Measurements from ENCODE around the gene GNAT3.

Gene GNAT3

GRCh38 chr7:80540836-80541235 lies 29.0 kb upstream of the GNAT3 start:
- DNase-seq (ENCODE audit: low read depth), result no peak
- in situ Hi-C loops (cut with HindIII; ENCODE audit: low sequenced_read_pairs), result no loop called here
- TF ChIP-seq, protein P1, sequence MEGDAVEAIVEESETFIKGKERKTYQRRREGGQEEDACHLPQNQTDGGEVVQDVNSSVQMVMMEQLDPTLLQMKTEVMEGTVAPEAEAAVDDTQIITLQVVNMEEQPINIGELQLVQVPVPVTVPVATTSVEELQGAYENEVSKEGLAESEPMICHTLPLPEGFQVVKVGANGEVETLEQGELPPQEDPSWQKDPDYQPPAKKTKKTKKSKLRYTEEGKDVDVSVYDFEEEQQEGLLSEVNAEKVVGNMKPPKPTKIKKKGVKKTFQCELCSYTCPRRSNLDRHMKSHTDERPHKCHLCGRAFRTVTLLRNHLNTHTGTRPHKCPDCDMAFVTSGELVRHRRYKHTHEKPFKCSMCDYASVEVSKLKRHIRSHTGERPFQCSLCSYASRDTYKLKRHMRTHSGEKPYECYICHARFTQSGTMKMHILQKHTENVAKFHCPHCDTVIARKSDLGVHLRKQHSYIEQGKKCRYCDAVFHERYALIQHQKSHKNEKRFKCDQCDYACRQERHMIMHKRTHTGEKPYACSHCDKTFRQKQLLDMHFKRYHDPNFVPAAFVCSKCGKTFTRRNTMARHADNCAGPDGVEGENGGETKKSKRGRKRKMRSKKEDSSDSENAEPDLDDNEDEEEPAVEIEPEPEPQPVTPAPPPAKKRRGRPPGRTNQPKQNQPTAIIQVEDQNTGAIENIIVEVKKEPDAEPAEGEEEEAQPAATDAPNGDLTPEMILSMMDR (IDR thresholded peaks at IDR 0.05; ENCODE audit: low read depth, low read length, missing control alignments), result no peak
- H3K4me3 ChIP-seq (ENCODE audit: low read depth, low read length), result no peak overlapping the region

DNA sequence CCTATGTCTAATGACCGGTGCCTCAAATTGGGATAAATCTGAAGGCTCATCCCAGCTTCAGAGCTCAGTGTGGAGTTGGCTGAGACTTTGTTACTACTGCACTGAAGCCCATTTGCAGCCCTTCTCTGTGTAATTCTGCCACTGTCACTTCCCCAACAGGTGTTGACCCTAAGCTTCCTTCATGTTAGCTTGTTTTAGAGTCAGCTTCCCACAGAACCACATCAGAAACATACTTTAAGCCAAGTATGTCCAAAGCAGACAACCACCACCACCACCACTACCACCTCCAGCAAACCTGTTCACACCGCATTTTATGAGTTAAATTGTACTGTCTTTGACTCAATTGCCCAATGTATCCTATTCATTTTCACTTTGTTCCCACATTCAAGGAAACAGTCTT lies 25.2 kb upstream of the GNAT3 start:
- in situ Hi-C loops (cut with HindIII; ENCODE audit: low sequenced_read_pairs), result no loop called here
- DNase-seq (ENCODE audit: low read depth), result no peak
- TF ChIP-seq, protein P1 (IDR thresholded peaks at IDR 0.05; ENCODE audit: low read depth, low read length, missing control alignments), result no peak
- no peak overlapping the region for H3K4me3 ChIP-seq (ENCODE audit: low read depth, low read length)

- DNase-seq (ENCODE audit: low read depth), result no peak
- no peak overlapping the region for H3K4me3 ChIP-seq (ENCODE audit: low read depth, low read length)
- TF ChIP-seq, protein P1 (IDR thresholded peaks at IDR 0.05; ENCODE audit: low read depth, low read length, missing control alignments), result no peak
- in situ Hi-C loops (cut with HindIII; ENCODE audit: low sequenced_read_pairs), result no loop called here
Observed at GRCh38 chr7:80536426-80536825, 24.6 kb upstream of the GNAT3 start.

DNA sequence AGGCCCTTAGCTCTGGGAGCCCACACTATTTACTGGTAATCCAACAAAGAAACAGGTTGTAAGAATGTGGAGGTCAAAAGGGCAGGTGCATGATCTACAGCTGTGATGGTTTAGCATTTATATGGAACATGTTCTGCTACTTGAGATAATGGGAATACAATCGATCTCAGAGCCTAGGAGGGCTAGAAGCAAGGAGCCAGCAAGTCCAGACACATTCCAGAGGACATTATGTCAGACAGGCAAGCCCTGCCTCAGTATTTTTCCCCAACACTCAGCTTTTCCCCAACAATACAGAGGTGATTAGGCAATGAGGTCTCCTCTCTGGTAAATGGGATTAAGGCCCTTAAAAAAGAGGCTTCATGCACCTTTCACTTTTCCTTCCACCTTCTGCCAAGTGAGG lies 21.4 kb upstream of the GNAT3 start:
- no peak for DNase-seq (ENCODE audit: low read depth)
- TF ChIP-seq, protein P1 (IDR thresholded peaks at IDR 0.05; ENCODE audit: low read depth, low read length, missing control alignments), result no peak
- in situ Hi-C loops (cut with HindIII; ENCODE audit: low sequenced_read_pairs), result no loop called here
- H3K4me3 ChIP-seq (ENCODE audit: low read depth, low read length), result no peak overlapping the region

- DNase-seq (ENCODE audit: low read depth), result no peak
- in situ Hi-C loops (cut with HindIII; ENCODE audit: low sequenced_read_pairs), result no loop called here
- TF ChIP-seq, protein P1 (IDR thresholded peaks at IDR 0.05; ENCODE audit: low read depth, low read length, missing control alignments), result no peak
- no peak overlapping the region for H3K4me3 ChIP-seq (ENCODE audit: low read depth, low read length)
Observed at GRCh38 chr7:80532153-80532552, 20.3 kb upstream of the GNAT3 start.

GRCh38 chr7:80530136-80530535 lies 18.3 kb upstream of the GNAT3 start:
- H3K4me3 ChIP-seq (ENCODE audit: low read depth, low read length), result no peak overlapping the region
- TF ChIP-seq, protein P1 (IDR thresholded peaks at IDR 0.05; ENCODE audit: low read depth, low read length, missing control alignments), result no peak
- DNase-seq (ENCODE audit: low read depth), result no peak
- in situ Hi-C loops (cut with HindIII; ENCODE audit: low sequenced_read_pairs), result no loop called here

GRCh38 chr7:80529362-80529761 lies 17.5 kb upstream of the GNAT3 start:
- in situ Hi-C loops (cut with HindIII; ENCODE audit: low sequenced_read_pairs), result no loop called here
- DNase-seq (ENCODE audit: low read depth), result no peak
- H3K4me3 ChIP-seq (ENCODE audit: low read depth, low read length), result no peak overlapping the region
- TF ChIP-seq, protein P1 (IDR thresholded peaks at IDR 0.05; ENCODE audit: low read depth, low read length, missing control alignments), result no peak
